Lung (tissue), 13 donors: ENCODE results near the gene ASIC4. TPM values are rescaled to one million over a fixed set of nuclear protein-coding genes. Genes with fewer than 3 reads are reported as not detected.

Source experiments
- ATAC-seq: fragments of 200-7000 bp; cut with Tn5 transposase; one replicate; pipeline ENCODE4 v1.9.1; 2020; ENCODE audit warnings: moderate number of reproducible peaks; ENCODE audit not compliant: insufficient read depth, low FRiP score
- DNase-seq, 3 donors: peaks; one replicate each; pipeline ENCODE4 v3.0.0-alpha.2; 2013 to 2017
- H3K27ac ChIP-seq, 2 donors: one replicate each; pipeline ENCODE4 v1.5.1; 2013; ENCODE audit warnings: mild to moderate bottlenecking in 2 of 2, moderate library complexity in 2 of 2, control low read depth in 1 of 2, inconsistent platforms in 1 of 2, low read depth in 1 of 2, low read length in 1 of 2
- H3K27me3 ChIP-seq, 3 donors: one replicate each; pipeline ENCODE4 v1.5.1; 2013; ENCODE audit warnings: low read length in 2 of 3; ENCODE audit not compliant: control insufficient read depth in 3 of 3, insufficient read depth in 3 of 3
- H3K36me3 ChIP-seq, 4 donors: one replicate each; pipeline ENCODE4 v1.5.1; 2013; ENCODE audit warnings: low read length in 4 of 4, mild to moderate bottlenecking in 1 of 4, moderate library complexity in 1 of 4; ENCODE audit not compliant: control insufficient read depth in 4 of 4, insufficient read depth in 4 of 4
- H3K4me1 ChIP-seq, 5 donors: one replicate each; pipeline ENCODE4 v1.5.1; 2013; ENCODE audit warnings: low read length in 5 of 5, mild to moderate bottlenecking in 2 of 5, moderate library complexity in 1 of 5; ENCODE audit not compliant: control insufficient read depth in 5 of 5, insufficient read depth in 5 of 5
- H3K4me3 ChIP-seq: one replicate; pipeline ENCODE4 v1.5.1; 2013; ENCODE audit warnings: mild to moderate bottlenecking, control low read depth, moderate library complexity
- H3K9ac ChIP-seq, 2 donors: one replicate each; pipeline ENCODE4 v1.5.1; 2013; ENCODE audit warnings: low read length in 2 of 2, control low read depth in 1 of 2; ENCODE audit not compliant: insufficient read depth in 1 of 2
- H3K9me3 ChIP-seq, 4 donors: one replicate each; pipeline ENCODE4 v1.5.1; 2013; ENCODE audit warnings: low read length in 3 of 4, mild to moderate bottlenecking in 1 of 4, moderate library complexity in 1 of 4; ENCODE audit not compliant: control insufficient read depth in 4 of 4, insufficient read depth in 3 of 4
- WGBS, 2 donors: extraction: QIAGEN DNeasy Blood & Tissue Kit; methylation state at CpG; one replicate each; pipeline ENCODE4 v1.1.7; 2013; 5-methylcytosine and 5-hydroxymethylcytosine counted together
- polyA plus RNA-seq, 2 donors: library from polyadenylated mRNA; stranded (reverse); fragments of 200-250 nt; gene quantifications; one replicate each; pipeline ENCODE4 v1.2.1, GENCODE V29; 2013
- small RNA-seq: library from RNA; depleted of rRNA; stranded (forward); fragments of <200 nt; gene quantifications from one replicate; pipeline ENCODE3, GENCODE V24; 2014; ENCODE audit warnings: low replicate concordance
- total RNA-seq, 2 donors: library from RNA; depleted of rRNA in 1 of 2; stranded (reverse); fragments of >200 nt in 1 of 2; gene quantifications; one replicate each; pipeline ENCODE4 v1.2.1, GENCODE V29; 2014 to 2021
- TF ChIP-seq, protein P1 (sequence below): IDR thresholded peaks from 2 replicates; pipeline ENCODE4 v1.5.1; 2012; ENCODE audit warnings: mild to moderate bottlenecking; ENCODE audit errors: control extremely low read depth, extremely low read depth
- donor health status: control.
- donor health status: control.
- donor health status: Bipolar disorder and iron deficiency.
- donor health status: healthy.
- donor health status: DM: yes; HTN: yes; CAD: no.

Gene ASIC4
- total and polyA plus RNA-seq, 4 donors: 0.02 to 0.43 (median 0.14) TPM

DNA sequence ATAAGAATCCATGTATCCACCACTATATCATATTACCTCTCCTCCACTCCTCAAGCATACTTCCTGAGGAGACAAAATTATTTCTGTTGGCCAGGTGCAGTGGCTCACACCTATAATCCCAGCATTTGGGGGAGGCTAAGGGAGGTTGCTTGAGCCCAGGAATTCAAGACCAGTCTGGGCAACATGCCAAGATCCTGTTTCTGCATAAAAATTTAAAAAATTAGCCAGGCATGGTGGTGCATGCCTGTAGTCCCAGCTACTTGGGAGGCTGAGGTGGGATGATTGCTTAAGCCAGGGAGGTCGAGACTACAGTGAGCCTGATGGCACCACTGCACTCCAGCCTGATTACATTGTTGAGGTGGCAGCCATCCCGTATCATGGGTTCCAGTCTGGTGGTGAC lies 67.1 kb downstream of the ASIC4 start:
- H3K9me3 ChIP-seq: no peaks in the 10 kb centered on the region
- TF ChIP-seq, protein P1, sequence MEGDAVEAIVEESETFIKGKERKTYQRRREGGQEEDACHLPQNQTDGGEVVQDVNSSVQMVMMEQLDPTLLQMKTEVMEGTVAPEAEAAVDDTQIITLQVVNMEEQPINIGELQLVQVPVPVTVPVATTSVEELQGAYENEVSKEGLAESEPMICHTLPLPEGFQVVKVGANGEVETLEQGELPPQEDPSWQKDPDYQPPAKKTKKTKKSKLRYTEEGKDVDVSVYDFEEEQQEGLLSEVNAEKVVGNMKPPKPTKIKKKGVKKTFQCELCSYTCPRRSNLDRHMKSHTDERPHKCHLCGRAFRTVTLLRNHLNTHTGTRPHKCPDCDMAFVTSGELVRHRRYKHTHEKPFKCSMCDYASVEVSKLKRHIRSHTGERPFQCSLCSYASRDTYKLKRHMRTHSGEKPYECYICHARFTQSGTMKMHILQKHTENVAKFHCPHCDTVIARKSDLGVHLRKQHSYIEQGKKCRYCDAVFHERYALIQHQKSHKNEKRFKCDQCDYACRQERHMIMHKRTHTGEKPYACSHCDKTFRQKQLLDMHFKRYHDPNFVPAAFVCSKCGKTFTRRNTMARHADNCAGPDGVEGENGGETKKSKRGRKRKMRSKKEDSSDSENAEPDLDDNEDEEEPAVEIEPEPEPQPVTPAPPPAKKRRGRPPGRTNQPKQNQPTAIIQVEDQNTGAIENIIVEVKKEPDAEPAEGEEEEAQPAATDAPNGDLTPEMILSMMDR: no peak
- ATAC-seq (no peak), DNase-seq (no peak)
- no peak overlapping the region for H3K27ac ChIP-seq
- no peaks in the 10 kb centered on the region for H3K36me3 ChIP-seq
- H3K4me3 ChIP-seq: no peak overlapping the region
- H3K9ac ChIP-seq: no peak overlapping the region
- H3K27me3 ChIP-seq: no peaks in the 10 kb centered on the region
- 74 to 81% methylated on average over 2 of the region's 2 CpGs for WGBS, 2 donors
- peaks cover 0 to 20% (median 5%) of the 10 kb centered on the region in 5 donors for H3K4me1 ChIP-seq

Small RNAs within 50 kb of the gene (small RNA-seq; reads per million reads assigned to genes)
- gene MIR3132: not detected

Other genes with a start within 250 kb of the ASIC4 start
- 10 to 100 TPM; 77.3 to 79.6 TPM for gene DNAJB2, start 235.1 kb upstream of the ASIC4 start, total RNA-seq
- 10 to 100 TPM; 63.7 to 73.4 TPM for gene DNAJB2, start 235.1 kb upstream of the ASIC4 start, polyA plus RNA-seq
- 1 to 10 TPM in 1 of 2 donors, under 1 TPM in 1; 0.21 to 2.6 TPM for gene PTPRN, start 205.1 kb upstream of the ASIC4 start, total RNA-seq
- under 1 TPM; 0.11 to 0.22 TPM for gene PTPRN, start 205.1 kb upstream of the ASIC4 start, polyA plus RNA-seq
- not detected for gene RESP18, start 181.7 kb upstream of the ASIC4 start, total RNA-seq
- not detected for gene RESP18, start 181.7 kb upstream of the ASIC4 start, polyA plus RNA-seq
- gene DNPEP, start 126.6 kb upstream of the ASIC4 start, total RNA-seq: 10 to 100 TPM; 73.7 to 78.6 TPM
- 10 to 100 TPM; 82.9 to 89.7 TPM for gene DNPEP, start 126.6 kb upstream of the ASIC4 start, polyA plus RNA-seq
- 10 to 100 TPM; 23.9 to 88.7 TPM for gene DES, start 96.1 kb upstream of the ASIC4 start, total RNA-seq
- gene DES, start 96.1 kb upstream of the ASIC4 start, polyA plus RNA-seq: 100 to 1,000 TPM in 1 of 2 donors, 10 to 100 TPM in 1; 27.2 to 108 TPM
- 10 to 100 TPM in 1 of 2 donors, 1 to 10 TPM in 1; 8.7 to 15.6 TPM for gene SPEG, start 79.6 kb upstream of the ASIC4 start, total RNA-seq
- 10 to 100 TPM in 1 of 2 donors, 1 to 10 TPM in 1; 3.7 to 10.5 TPM for gene SPEG, start 79.6 kb upstream of the ASIC4 start, polyA plus RNA-seq
- 10 to 100 TPM; 18.8 to 48.9 TPM for gene GMPPA, start 15.6 kb upstream of the ASIC4 start, total RNA-seq
- gene GMPPA, start 15.6 kb upstream of the ASIC4 start, polyA plus RNA-seq: 10 to 100 TPM; 30.7 to 46.6 TPM
- 10 to 100 TPM; 42.7 to 89.6 TPM for gene CHPF, start 29.3 kb downstream of the ASIC4 start, total RNA-seq
- gene CHPF, start 29.3 kb downstream of the ASIC4 start, polyA plus RNA-seq: 10 to 100 TPM; 44.6 to 71.6 TPM
- 1 to 10 TPM; 1.3 to 7.1 TPM for gene TMEM198, start 29.5 kb downstream of the ASIC4 start, total RNA-seq
- gene TMEM198, start 29.5 kb downstream of the ASIC4 start, polyA plus RNA-seq: 1 to 10 TPM; 3.9 to 4.7 TPM
- 10 to 100 TPM; 69.6 to 75.2 TPM for gene OBSL1, start 57.1 kb downstream of the ASIC4 start, total RNA-seq
- 10 to 100 TPM; 34.0 to 58.4 TPM for gene OBSL1, start 57.1 kb downstream of the ASIC4 start, polyA plus RNA-seq
- gene INHA, start 57.8 kb downstream of the ASIC4 start, total RNA-seq: under 1 TPM in 1 of 2 donors, not detected in 1; 0.58 TPM
- gene INHA, start 57.8 kb downstream of the ASIC4 start, polyA plus RNA-seq: under 1 TPM; 0.47 to 0.98 TPM
- 10 to 100 TPM; 21.5 to 46.0 TPM for gene STK11IP, start 83.4 kb downstream of the ASIC4 start, total RNA-seq
- 10 to 100 TPM; 21.7 to 24.5 TPM for gene STK11IP, start 83.4 kb downstream of the ASIC4 start, polyA plus RNA-seq
- 1 to 10 TPM; 1.8 to 3.2 TPM for gene SLC4A3, start 113.1 kb downstream of the ASIC4 start, total RNA-seq
- under 1 TPM; 0.59 to 0.63 TPM for gene SLC4A3, start 113.1 kb downstream of the ASIC4 start, polyA plus RNA-seq